HG03025 (cell line): ENCODE results near the gene TOP1.
"Not testable (repeated sequence)": the region's sequence is repeated elsewhere in the genome, so short reads cannot be mapped to it uniquely, and the experiment has no call there.

Experiments
- ATAC-seq: cut with Tn5 transposase; IDR thresholded peaks from one replicate; pipeline ENCODE4 v1.9.1; 2021; ENCODE audit warnings: mild to moderate bottlenecking, moderate library complexity; ENCODE audit not compliant: unreplicated experiment, low FRiP score

The TOP1 gene

DNA sequence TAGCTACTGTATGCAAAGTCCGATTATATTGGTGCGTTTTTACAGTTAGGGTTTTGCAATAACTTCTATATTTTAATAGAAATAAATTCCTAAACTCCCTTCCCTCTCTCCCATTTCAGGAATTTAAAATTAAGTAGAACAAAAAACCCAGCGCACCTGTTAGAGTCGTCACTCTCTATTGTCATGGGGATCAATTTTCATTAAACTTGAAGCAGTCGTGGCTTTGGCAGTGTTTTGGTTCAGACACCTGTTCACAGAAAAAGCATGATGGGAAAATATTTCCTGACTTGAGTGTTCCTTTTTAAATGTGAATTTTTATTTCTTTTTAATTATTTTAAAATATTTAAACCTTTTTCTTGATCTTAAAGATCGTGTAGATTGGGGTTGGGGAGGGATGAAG is 95.0 kb downstream of the TOP1 start:
- no peak for ATAC-seq

GRCh38 chr20:41124451-41125094 is 96.0 kb downstream of the TOP1 start:
- no peak for ATAC-seq

DNA sequence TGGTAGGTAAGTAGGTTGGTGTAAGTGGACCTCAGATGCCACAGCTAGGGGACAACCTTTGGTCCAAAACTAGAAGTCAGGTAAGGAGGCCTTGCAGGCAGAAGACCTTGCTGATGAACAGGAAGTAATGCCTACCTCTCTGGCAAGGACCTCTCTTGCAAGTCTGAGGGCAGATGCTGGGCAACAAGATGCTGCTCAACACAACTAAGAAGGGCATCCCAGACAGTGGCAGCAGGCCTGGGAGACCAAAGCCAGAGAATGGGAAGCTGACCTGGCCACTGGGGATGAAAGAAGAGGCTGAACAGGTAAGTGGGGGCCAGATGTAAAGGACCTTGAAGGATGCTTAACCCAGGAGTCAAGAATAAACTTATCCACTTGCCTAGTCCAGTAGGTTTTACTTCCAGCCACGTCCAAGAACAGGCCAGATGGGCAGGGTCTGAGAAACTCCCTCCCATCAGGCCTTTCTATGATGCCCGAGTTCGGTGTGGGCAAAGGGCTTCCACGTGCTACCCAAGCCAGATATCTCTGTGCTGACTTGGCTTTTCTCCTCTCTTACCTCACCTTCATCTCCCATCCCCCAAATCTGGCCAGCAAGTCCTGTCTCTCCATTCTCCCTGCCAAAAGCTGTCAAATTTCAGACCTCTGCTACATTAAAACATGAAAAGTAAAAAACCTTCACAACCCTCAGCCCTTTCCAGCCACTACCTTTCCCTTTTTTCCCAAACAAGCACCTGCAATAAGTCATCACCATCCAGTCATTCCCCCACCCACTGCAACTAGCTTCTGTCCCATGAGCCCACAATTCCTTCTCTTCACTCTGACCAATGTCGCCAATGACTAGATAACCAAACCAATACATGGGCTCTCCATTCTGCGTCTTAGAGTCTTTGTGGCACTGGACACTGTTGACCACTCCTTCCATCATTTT is 97.2 kb downstream of the TOP1 start:
- ATAC-seq: no peak

GRCh38 chr20:41126719-41127118 is 98.1 kb downstream of the TOP1 start:
- no peak for ATAC-seq

GRCh38 chr20:41128317-41128716 is 99.7 kb downstream of the TOP1 start:
- not testable (repeated sequence) for ATAC-seq

DNA sequence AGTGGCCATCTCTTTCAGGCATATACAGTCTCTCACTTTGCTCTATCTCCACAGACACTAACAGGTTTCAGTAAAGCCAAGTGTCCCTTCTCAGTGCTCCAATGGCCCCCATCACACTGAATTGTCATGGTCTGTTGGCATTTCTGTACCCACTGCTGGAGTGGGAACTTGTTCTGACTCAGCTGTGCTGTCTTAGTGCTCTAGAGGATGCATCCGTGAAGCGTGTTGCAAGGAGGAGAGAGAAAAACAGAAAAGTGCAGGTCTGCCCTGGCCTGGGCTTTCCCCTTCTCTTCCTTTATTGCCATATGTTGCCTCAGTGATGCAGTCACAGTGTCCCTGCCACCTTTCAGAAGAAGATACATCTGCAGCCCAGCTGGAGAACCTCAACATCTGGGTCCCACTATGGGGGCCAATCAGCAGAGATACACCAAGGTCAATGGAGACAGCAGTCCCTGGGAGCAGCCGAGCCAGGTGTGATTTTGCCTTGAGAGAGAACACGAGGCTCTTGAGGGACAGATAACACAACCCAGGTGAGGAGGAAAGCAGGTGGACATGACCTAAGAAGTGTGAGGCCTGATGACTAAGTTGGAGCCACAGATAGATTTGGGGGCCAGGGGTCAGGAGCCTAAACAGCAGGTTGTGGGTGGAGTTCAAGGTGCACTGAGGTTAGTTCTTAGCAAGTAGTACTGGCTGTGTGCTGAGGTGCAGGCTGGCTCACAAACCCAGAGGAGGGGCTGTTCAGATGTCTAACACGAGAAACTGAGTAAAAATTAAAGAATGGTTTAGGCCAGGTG is 103.2 kb downstream of the TOP1 start:
- no peak for ATAC-seq

GRCh38 chr20:41132388-41132775 is 103.8 kb downstream of the TOP1 start:
- ATAC-seq: not testable (repeated sequence)

- no peak for ATAC-seq
Observed at GRCh38 chr20:41133709-41134361, 105.2 kb downstream of the TOP1 start.

DNA sequence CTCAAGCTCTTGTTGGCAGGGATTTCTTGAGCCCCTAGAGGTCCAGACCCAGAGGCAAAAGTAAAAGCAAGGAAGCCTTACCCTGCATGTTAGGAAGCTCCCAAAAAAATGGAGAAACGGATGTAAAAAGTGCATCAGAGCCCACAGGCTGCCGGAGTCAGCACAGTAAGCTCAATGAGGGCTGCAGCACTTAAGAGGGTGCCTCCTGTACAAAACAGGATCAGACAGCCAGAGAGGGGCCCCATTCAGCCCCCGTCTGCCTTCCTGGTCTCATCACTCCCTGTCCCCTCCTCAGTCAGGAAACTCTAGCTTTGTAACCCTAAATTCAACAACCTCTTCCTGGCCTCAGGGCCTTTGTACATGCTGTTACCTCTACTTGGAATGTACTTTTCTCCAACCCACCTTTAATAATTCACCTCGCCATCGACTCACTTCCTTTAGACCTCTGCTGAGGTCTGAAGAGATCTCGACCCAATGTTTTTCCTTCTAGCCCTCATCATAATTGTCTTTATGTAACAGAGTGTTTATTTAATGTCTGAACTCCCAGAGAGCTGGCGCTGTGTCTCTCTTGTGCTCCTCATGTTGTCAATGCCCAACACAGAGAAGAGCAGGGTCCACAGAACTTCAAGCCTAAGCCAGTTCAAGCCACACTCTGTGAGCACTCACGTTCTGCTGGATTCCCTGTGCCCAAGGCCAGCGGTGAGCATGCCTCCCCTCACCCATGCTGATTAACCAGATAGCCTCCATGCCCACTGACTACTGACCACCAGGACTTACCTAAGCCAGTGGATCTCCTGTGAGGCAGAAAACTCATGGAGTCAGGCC is 106.0 kb downstream of the TOP1 start:
- ATAC-seq: no peak

DNA sequence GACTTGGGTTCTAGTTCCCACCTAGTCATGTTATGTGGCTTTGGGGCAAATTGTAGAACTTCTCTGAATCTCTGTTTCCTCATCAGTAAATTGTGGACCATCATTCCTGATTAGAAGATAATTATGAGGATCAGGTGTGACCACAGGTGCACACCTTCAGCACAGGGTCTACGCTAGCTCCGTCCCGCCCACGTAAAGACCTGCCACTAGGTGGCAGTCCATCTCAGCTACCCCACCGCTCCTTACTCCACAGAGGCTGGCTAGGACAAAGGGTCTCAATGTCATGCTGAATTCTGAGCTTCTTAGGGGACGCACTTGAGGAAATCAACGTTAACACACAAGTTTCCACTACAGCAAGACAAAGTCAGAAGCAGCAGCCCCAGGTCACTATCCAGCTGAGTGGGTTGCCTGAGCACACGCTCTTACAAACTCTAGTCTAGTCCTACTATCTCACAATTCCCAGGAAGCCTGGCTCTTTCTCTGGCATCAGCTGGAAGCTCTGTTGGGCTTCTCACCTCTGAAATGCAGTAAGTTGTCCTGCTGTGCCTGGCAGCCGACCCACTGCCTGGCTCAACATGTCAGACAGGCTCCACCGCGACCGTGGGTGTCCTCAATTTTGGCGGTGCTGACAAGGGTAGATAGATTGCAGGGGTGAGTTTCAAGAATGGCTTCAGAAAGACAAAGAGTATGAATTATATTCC is 106.7 kb downstream of the TOP1 start:
- no peak for ATAC-seq

- no peak for ATAC-seq
Observed at GRCh38 chr20:41135888-41136679, 107.5 kb downstream of the TOP1 start.

- peak; percentile 52 for ATAC-seq
Observed at GRCh38 chr20:41136680-41137613, 108.3 kb downstream of the TOP1 start, which contains the start of gene PLCG1. Gene PLCG1, plus strand, starts transcription at chr20:41137543. Its CDS starts 99 bp downstream, at chr20:41137642.

DNA sequence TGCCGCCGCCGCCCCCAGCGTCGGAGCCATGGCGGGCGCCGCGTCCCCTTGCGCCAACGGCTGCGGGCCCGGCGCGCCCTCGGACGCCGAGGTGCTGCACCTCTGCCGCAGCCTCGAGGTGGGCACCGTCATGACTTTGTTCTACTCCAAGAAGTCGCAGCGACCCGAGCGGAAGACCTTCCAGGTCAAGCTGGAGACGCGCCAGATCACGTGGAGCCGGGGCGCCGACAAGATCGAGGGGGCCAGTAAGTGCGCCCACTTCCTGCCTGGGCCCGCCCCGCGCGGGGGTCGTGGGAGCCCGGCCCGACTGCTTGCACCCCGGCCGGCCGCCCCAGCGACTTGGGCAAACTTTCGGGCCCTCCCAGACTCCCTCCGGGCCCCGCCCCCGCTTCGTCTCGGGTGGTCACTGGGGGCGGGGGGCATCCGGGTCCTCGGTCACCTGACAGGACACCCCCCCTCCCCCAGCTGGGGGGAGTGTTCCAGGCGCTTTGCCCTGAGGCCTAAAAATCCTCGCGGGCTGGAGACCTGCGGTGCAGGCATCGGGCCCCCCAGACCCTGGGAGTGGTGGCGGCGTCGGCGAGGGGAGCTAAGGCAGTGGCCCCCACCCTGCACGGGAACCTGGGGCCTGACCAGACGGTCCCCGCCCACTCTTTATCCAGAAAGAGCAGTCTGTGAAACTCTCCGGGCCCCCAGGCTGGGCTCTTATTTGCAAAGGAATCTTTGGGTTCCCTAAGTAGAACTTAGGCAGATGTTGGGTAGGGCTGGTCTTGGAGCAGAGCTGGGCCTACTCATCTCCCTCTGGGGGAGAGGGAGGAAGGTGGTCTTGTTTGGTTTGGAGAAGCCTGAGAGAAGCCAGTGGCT is 109.2 kb downstream of the TOP1 start:
- ATAC-seq: peak; percentile 10

DNA sequence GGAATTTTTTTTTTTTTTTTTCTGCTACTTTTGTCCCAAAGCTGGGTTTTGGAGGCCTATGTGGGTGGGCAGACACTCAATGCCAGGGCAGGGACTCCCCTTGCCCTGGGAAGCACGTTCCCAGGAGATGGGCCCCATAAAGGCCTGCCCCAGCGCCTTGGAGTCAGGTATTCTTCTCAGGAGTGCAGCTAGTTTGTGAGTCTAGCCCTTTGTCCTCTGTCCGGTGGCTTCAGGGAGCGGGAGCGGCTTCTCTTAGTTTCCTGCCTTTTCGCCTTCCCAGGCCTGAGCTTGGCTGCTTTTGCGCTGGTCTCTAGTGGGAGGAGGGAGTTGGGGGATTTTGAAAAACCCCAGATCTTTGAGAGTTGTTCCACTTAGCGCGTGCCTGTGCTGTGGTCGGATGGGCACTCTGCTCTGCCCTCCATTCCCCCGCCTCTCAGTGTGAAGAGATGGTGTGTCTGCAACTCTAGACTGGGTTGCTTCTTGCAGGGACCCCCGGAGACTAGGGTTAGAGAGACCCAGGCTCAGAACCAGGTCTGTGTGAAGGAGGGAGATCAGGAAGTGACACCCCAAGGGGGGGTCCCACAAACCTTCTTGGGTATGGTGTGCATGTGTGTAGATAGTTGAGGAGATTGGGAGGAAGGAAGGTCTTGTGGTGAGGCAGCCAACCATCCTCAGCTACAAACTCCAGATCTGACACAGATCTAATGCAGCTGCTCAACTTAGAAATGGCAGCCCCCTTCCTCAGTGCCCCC is 110.0 kb downstream of the TOP1 start:
- no peak for ATAC-seq
